GM12891 (cell line): Measurements from ENCODE around the gene FKTN.

Source experiments
- POLR2AphosphoS5 ChIP-seq: IDR thresholded peaks from 2 replicates; pipeline ENCODE4 v1.6.1; 2011; ENCODE audit warnings: low read depth, low read length, control low read depth
- POU2F2 ChIP-seq: IDR thresholded peaks from 2 replicates; pipeline ENCODE4 v1.6.1; 2011; ENCODE audit warnings: low read depth, mild to moderate bottlenecking, control low read depth, low read length, moderate library complexity
- TAF1 ChIP-seq: IDR thresholded peaks from 2 replicates; pipeline ENCODE4 v1.6.1; 2011; ENCODE audit warnings: low read depth, low read length, control low read depth

DNA sequence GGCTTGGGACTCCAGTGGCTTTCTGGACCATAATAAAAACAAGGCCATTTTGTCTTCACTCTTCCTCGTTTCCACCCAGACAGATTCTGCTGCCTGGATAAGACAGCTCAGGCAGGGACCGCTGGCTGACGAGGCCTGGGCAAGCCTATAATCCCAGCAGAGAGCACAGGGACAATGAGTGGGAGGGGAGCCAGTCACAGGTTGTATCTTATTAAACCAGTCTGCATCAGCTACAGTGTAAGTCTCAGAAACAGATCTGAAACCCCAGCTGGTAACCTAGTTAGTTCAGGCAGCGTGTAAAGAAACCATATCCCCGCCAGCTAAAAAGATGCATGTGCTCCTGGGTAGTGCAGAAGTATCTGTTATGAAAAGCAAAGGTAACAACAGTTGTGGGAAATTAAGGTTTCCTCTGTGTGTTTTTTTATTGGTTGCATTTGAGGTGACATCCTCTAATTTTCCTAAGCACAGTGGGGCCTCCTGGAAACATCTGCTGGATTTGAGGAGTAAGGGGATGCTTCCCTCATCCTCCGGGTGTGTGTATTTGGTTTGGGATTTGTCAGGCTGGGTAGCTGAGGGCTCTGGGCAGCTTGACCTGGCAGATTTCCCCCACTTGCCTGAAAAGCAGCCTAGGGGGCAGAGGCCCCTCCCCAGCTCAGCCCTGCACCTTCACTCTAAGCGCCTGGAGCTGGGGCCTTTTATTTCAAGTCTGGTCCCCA, 89.1 kb downstream of the FKTN start:
- TF ChIP-seq TAF1 (no peak), POU2F2 (no peak), POLR2AphosphoS5 (no peak)
